Epithelial cell of esophagus (primary cell): ENCODE measurements around the gene HECA.
"Not testable (repeated sequence)": the region's sequence is repeated elsewhere in the genome, so short reads cannot be mapped to it uniquely, and the experiment has no call there.

ENCODE experiments used
- DNase-seq: peaks from one replicate; pipeline ENCODE4 v3.0.0; 2010; ENCODE audit warnings: low read depth
- H3K4me3 ChIP-seq: 2 replicates; pipeline ENCODE4 v1.5.1; 2011; ENCODE audit warnings: mild to moderate bottlenecking, low read length, control low read depth
- TF ChIP-seq, protein P1 (sequence below): IDR thresholded peaks from 2 replicates; pipeline ENCODE4 v1.5.1; 2011; ENCODE audit warnings: low read depth, mild to moderate bottlenecking, low read length, control low read depth, inconsistent platforms; ENCODE audit not compliant: insufficient read depth; ENCODE audit errors: missing control alignments

HECA gene

DNA sequence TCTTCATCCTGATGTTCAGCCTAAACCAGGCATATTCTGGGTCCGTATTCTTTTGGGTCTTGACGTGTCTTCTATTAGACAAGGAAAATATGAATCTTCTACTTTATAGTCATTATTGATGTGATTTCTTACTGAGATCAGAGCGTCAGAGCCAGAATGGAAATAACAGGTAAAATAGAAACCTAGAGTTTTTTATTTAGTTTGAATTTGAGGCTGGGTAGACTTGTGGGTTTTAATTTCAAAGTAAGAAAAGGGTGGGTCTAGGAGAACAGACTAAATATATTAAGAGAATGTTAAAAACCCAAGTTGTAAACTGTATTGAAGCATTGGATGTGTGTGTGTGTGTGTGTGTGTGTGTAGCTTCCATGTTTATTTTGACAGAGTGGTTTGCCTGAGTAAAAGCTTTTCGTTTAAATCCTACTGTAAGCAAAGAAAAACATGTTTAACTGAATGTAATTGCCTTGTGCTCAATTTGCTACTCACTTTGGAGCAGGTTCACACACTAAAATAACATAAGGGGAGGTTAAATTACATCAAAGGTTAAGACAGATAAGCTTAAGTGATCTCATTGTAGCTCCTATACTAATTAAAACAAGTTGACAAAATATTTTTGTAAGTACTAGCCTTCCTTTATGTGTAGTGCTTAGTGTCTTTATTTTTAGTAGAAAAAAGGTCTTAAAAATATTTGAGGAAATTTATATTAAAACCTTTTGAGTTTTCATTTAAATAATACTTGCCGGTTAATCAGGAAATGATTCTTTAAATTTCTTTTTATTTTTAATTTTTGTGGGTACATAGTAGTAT, 17.4 kb downstream of the HECA start:
- no peak overlapping the region for H3K4me3 ChIP-seq
- DNase-seq = no peak
- TF ChIP-seq, protein P1, sequence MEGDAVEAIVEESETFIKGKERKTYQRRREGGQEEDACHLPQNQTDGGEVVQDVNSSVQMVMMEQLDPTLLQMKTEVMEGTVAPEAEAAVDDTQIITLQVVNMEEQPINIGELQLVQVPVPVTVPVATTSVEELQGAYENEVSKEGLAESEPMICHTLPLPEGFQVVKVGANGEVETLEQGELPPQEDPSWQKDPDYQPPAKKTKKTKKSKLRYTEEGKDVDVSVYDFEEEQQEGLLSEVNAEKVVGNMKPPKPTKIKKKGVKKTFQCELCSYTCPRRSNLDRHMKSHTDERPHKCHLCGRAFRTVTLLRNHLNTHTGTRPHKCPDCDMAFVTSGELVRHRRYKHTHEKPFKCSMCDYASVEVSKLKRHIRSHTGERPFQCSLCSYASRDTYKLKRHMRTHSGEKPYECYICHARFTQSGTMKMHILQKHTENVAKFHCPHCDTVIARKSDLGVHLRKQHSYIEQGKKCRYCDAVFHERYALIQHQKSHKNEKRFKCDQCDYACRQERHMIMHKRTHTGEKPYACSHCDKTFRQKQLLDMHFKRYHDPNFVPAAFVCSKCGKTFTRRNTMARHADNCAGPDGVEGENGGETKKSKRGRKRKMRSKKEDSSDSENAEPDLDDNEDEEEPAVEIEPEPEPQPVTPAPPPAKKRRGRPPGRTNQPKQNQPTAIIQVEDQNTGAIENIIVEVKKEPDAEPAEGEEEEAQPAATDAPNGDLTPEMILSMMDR = no peak

DNA sequence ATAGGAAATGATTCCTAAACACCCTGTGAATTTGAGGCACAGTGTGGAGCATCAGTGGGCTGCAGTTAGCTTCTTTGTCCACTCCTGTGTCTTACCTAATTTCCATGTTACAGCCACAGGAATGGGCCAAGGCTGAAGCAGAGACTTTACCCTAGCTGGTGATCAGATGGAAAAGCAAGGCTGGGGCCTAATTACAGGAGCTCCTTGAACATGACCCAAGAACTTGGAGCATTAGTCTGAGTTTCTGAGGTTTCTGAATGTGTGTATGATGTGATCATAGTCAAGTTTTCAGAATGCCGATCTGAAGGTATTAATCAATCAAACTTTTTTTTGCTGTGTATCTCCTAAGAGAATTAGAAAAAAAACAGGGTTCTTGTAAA, 18.0 kb downstream of the HECA start:
- no peak for DNase-seq
- no peak overlapping the region for H3K4me3 ChIP-seq
- TF ChIP-seq, protein P1 = no peak

DNA sequence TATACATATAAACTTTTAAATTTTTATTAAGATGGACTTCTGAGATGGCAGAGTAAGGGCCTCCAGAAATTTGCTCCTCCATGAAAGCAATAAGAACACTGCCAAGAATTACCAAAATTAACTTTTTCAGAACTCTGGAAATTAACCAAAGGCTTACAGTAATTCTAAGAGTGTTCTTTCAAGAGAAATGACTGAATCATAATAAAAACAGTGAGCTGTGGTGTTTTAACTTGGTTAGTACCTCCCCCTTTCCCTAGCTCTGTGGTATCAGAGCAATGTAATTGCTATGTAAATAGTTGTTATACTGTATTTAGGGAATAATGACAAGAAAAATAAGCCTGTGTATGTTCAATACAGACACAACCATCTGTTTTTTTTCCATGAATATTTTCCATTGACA, 19.0 kb downstream of the HECA start:
- TF ChIP-seq, protein P1 = no peak
- DNase-seq = no peak

DNA sequence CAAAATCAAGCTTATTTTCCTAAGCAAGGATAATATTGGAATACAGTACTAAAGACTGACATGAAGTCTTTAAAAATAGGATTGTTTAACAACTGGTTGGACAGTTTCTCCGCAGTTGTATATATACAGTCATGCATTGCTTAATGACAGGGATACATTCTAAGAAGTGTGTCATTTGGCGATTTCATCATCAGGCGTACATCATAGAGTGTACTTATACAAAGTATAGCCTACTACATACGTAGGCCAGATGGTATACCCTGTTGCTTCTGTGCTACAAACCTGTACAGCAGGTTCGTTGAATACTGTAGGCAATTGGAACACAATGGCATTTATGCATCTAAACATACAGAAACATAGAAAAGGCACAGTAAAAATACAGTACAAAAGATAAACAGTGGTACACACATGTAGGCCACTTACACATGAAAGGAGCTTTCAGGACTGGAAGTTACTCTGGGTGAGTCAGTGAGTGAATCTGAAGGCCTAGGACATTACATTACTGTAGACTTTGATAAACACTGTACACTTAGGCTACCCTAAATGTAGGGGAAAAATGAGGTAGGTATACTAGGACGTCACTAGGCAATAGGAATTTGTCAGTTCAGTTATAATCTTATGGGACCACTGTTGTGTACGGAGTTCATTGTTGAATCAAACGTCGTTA, 20.1 kb downstream of the HECA start:
- TF ChIP-seq, protein P1 = no peak

More for the DNA sequence above, 19.0 kb downstream of the HECA start:
- no peak overlapping the region for H3K4me3 ChIP-seq

DNA sequence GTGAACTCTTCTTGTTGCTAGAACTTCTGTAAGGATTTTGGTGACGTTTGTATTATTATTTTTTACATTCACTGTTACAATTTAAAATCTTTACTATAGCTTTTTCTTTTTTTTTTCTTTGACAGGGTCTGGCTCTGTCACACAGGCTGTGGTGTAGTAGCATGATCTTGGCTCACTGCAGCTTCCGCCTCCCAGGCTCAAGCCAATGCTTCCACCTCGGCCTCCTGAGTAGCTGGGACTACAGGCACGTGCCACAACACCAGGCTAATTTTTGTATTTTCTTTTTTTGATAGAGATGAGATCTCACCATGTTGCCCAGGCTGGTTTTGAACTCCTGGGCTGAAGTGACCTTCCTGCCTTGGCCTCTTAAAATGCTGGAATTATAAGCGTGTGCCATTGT, 21.2 kb downstream of the HECA start:
- TF ChIP-seq, protein P1 = no peak
- no peak overlapping the region for H3K4me3 ChIP-seq
- DNase-seq = no peak

More for the DNA sequence above, 20.1 kb downstream of the HECA start:
- peak; percentile 67 for DNase-seq
- H3K4me3 ChIP-seq = no peak overlapping the region

DNA sequence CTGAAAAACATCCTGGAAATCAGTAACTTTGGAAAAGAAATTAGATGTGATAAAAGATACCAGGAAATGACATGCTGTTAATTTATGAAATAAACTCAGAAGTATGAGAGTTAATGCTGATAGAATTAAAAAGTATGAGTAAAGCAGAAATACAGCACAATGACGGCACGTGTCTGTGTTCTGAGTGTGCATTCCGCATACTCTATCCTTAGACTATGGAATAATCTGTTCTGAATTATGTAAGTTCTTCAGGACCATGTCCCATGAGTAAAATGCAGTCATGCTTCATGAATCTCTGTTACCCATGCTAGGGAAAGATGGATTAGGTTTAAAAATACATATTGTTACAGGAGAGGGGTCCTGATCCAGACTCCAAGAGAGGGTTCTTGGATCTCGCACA, 21.7 kb downstream of the HECA start:
- TF ChIP-seq, protein P1 = no peak
- H3K4me3 ChIP-seq = no peak overlapping the region
- DNase-seq = no peak

DNA sequence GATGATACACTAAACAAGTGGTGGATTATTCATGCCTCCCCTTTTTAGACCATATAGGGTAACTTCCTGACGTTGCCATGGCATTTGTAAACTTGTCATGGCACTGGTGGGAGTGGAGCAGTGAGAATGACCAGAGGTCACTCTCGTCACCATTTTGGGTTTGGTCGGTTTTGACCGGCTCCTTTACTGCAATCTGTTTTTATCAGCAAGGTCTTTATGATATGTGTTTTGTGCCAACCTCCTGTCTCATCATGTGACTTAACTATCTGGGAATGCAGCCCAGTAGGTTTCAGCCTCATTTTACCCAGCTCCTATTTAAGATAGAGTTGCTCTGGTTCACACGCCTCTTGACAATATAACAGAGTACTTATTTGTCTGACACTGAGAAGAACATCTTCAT, 22.2 kb downstream of the HECA start:
- not testable (repeated sequence) for H3K4me3 ChIP-seq, DNase-seq
